NCI-H524 (cell line): ENCODE results near the gene NKX2-3.

Experiments
- DNase-seq, 2 experiments: peaks; one replicate each; lab custom pipeline; 2025; lab: John Stamatoyannopoulos, UW

The NKX2-3 gene

GRCh38 chr10:99526861-99527504, 5.8 kb upstream of the NKX2-3 start:
- no peak for DNase-seq

- no peak for DNase-seq
Measured at GRCh38 chr10:99527526-99528493, 4.9 kb upstream of the NKX2-3 start.

- no peak for DNase-seq
Measured at GRCh38 chr10:99528494-99529441, 4.0 kb upstream of the NKX2-3 start.

- no peak for DNase-seq
Measured at GRCh38 chr10:99529591-99530107, 3.1 kb upstream of the NKX2-3 start.

GRCh38 chr10:99530108-99531025, 2.4 kb upstream of the NKX2-3 start:
- DNase-seq, result no peak

GRCh38 chr10:99531026-99531695, 1.6 kb upstream of the NKX2-3 start:
- DNase-seq, result no peak

- no peak for DNase-seq
Measured at GRCh38 chr10:99531696-99532593, 797 bp upstream of the NKX2-3 start.

- DNase-seq, result no peak
Measured at GRCh38 chr10:99533496-99534449, 1.0 kb downstream of the NKX2-3 start.

- DNase-seq, result no peak
Measured at GRCh38 chr10:99534450-99534938, 1.8 kb downstream of the NKX2-3 start.

- peak in 1 of 2 experiments; percentile 19 for DNase-seq
Measured at GRCh38 chr10:99534939-99535763, 2.4 kb downstream of the NKX2-3 start.

- DNase-seq, result no peak
Measured at GRCh38 chr10:99535764-99536337, 3.1 kb downstream of the NKX2-3 start.

- peak in 1 of 2 experiments; percentile 23 for DNase-seq
Measured at GRCh38 chr10:99536338-99537085, 3.8 kb downstream of the NKX2-3 start.

GRCh38 chr10:99537086-99537988, 4.6 kb downstream of the NKX2-3 start:
- DNase-seq, result no peak
